HG02571 (cell line): Measurements from ENCODE around the gene DHRSX.
"Not testable (repeated sequence)": the region's sequence is repeated elsewhere in the genome, so short reads cannot be mapped to it uniquely, and the experiment has no call there.

Experiments used
- ATAC-seq: cut with Tn5 transposase; IDR thresholded peaks from one replicate; pipeline ENCODE4 v1.9.1; 2021; ENCODE audit warnings: mild to moderate bottlenecking, moderate library complexity; ENCODE audit not compliant: unreplicated experiment

DHRSX gene

DNA sequence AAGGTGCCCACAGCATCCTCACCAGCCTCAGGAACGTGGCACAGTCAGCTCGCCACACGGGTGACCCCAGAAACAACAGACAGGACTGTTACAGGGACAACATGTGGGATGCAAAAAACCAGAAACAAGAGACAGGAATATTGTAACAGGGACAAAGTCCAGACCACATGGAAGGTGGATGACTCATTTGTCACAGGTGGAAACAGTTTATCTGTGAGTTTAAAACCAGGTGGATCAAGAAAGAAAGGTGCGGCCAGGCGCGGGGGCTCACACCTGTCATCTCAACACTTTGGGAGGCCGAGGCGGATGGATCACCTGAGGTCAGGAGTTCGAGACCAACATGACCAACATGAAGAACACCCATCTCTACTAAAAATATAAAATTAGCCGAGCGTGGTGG is 23.5 kb downstream of the DHRSX start:
- ATAC-seq: not testable (repeated sequence)

DNA sequence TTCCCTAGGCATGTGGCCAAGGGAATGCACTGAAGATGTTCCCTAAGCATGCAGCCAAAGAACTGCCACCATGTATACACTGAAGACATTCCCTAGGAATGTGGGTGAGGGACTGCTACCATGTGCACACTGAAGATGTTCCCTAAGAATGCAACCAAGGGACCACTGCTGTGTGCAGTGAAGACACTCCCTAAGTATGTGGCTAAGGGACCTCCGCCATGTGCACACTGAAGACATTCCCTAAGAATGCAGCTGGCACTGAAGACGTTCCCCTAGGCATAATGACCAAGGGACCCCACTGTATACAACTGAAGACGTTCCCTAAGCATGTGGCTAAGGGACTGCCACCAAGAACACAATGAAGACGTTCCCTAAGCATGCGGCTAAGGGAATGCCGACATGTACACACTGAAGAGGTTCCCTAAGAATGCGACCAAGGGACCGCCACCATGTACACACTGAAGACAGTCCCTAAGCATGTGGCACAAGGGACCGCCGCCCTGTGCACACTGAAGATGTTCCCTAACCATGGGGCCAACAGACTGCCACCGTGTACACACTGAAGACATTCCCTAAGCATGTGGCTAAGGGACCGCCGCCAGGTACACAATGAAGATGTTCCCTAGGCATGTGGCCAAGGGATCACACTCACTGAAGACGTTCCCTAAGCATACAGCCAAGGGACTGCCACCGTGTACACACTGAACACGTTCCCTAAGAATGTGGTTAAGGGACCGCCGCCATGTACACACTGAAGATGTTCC is 25.6 kb downstream of the DHRSX start:
- ATAC-seq: no peak

GRCh38 chrX:2474280-2474962 is 26.4 kb downstream of the DHRSX start:
- ATAC-seq: no peak

DNA sequence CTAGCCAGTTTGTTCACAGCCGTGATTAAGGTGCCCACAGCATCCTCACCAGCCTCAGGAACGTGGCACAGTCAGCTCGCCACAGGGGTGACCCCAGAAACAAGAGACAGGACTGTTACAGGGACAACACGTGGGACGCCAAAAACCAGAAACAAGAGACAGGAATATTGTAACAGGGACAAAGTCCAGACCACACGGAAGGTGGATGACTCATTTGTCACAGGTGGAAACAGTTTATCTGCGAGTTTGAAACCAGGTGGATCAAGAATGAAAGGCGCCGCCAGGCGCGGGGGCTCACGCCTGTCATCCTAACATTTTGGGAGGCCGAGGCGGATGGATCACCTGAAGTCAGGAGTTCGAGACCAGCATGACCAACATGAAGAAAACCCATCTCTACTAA is 27.7 kb downstream of the DHRSX start:
- not testable (repeated sequence) for ATAC-seq

GRCh38 chrX:2471641-2472040 is 29.1 kb downstream of the DHRSX start:
- no peak for ATAC-seq

- ATAC-seq: not testable (repeated sequence)
Observed at GRCh38 chrX:2471126-2471525, 29.6 kb downstream of the DHRSX start.

GRCh38 chrX:2469852-2470251 is 30.9 kb downstream of the DHRSX start:
- not testable (repeated sequence) for ATAC-seq

GRCh38 chrX:2469196-2469685 is 31.5 kb downstream of the DHRSX start:
- no peak for ATAC-seq

GRCh38 chrX:2468261-2469195 is 32.2 kb downstream of the DHRSX start:
- ATAC-seq: no peak

- ATAC-seq: no peak
Observed at GRCh38 chrX:2466876-2467656, 33.7 kb downstream of the DHRSX start.

DNA sequence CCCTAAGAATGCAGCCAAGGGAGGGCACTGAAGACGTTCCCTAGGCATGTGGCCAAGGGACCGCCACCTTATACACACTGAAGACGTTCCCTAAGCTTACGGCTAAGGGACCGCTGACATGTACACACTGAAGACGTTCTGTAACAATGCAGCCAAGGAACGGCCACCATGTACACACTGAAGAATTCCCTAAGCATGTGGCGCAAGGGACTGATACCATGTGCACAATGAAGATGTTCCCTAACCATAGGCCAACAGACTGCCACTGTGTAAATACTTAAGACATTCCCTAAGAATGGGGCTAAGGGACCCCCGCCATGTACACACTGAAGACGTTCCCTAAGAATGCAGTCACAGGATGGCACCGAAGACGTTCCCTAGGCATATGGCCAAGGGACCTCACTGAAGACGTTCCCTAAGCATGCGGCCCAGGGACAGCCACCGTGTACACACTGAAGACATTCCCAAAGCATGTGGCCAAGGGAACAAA is 36.1 kb downstream of the DHRSX start:
- ATAC-seq: no peak

GRCh38 chrX:2463973-2464676 is 36.7 kb downstream of the DHRSX start:
- no peak for ATAC-seq

DNA sequence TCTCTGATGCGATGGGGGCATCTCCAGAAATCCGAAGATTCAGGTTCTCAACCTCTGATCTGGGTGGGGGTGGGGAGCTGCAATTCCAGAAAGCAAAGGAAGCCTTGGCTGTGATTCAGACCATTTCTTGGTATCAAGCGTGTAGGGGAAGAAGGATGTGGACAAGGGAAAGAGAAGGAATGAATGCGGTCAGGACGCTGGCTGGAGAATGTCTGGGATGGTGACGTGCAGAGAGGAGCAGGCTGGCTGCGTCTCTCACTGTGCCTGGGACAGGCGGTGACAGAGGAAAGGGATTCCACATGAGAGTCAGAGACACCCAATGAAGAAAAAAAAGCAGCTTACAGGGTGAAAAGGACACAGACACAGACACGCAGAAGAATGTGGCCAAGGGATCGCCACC is 37.3 kb downstream of the DHRSX start:
- ATAC-seq: not testable (repeated sequence)

DNA sequence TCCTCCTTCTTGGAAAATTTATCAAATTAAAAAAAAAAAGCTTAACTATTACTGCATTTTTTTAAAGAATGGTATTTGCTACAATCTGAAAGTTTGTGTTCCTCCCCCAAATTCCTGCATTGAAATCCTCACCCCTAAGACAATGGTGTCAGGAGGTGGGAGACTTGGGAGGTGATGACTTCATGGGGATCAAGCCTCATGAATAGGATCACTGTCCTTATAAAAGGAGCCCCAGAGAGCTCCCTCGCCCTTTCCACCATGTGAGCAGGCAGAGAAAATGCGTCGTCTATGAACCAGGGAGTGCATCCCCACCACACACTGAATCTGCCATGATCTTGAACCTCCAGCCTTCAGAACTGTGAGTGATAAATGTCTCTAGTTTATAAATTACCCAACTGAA is 38.0 kb downstream of the DHRSX start:
- no peak for ATAC-seq

DNA sequence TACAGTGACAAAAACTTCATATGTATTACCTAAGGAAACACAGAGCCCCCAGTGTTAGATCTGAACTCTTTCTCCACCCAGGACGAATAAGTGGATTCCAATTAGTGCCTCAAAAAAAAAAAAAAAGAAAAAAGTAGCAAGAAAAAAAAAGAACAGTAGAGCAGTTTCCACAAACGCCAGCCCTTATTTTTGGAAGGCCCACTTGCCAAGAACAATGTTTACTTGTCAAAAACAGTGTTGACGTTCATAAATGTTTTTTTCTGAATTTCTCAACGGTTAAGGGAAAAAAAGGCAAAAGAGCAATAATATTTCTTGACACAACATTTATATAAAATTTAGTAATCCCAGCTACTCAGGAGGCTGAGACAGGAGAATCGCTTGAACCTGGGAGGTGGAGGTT is 38.7 kb downstream of the DHRSX start:
- ATAC-seq: no peak

DNA sequence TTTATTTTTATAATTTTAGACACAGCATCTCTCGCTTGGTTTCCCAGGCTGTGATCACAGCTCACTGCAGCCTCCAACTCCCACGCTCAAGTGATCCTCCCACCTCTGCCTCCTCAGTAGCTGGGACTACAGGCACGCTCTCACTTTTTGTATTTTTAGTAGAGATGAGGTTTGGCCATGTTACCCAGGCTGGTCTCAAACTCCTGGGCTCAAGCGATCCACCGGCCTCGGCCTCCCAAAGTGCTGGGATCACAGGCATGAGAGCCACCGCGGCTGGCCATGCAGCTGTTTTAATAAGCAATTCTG is 39.1 kb downstream of the DHRSX start:
- no peak for ATAC-seq

- ATAC-seq: not testable (repeated sequence)
Observed at GRCh38 chrX:2460821-2461710, 39.7 kb downstream of the DHRSX start.

GRCh38 chrX:2460048-2460447 is 40.7 kb downstream of the DHRSX start:
- ATAC-seq: not testable (repeated sequence)

DNA sequence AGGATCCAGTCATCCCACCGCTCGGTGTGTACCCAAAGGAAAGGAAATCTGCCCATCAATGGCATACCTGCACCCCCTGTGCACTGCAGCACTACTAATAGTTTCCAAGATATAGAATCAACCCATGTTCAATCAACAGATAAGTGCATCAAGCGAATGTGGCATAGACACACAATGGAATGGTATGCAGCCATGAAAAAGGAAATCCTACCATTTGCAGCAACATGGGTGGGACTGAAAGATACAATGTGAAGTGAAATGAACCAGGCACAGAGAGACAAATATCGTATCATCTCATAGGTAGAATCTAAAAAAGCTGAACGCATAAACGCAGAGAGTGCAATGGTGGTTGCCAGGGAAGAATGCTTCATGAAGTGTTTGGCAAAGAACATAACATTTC is 42.5 kb downstream of the DHRSX start:
- ATAC-seq: no peak
